Right ventricle myocardium inferior (tissue), 1 donor: ENCODE results near the gene MSL1. TPM values are rescaled to one million over a fixed set of nuclear protein-coding genes. Genes with fewer than 3 reads are reported as not detected.

Experiments used
- ATAC-seq: fragments of 200-7000 bp; cut with Tn5 transposase; one replicate; pipeline ENCODE4 v1.9.1; 2020; ENCODE audit warnings: mild to moderate bottlenecking, moderate library complexity
- DNase-seq: peaks from one replicate; pipeline ENCODE4 v3.0.0; 2021; ENCODE audit errors: missing footprints
- intact Hi-C: fragments of 100-400 bp; cut with DNase I; formaldehyde crosslinking; loops from one replicate; pipeline ENCODE4 v1.11.0; 2022
- total RNA-seq: library from RNA; stranded (reverse); fragmentation: NEBNext Ultra II Directional; extraction: Animal tissue kit (Norgen Biotek cat#: 25700); gene quantifications from one replicate; pipeline ENCODE4 v1.2.1, GENCODE V29; 2021
- donor health status: DM: no; HTN: yes; CAD: no; lungs with severe emphysema.

Gene MSL1
- total RNA-seq, 1 donor from 2014 or later, result 51.4 TPM

- ATAC-seq (no peak), DNase-seq (no peak)
- intact Hi-C loops, result no loop called here
Observed at GRCh38 chr17:40089077-40089895, 32.5 kb upstream of the MSL1 start.

- DNase-seq (no peak), ATAC-seq (peak; percentile 12)
- intact Hi-C loops, result no loop called here
Observed at GRCh38 chr17:40090237-40091119, 31.3 kb upstream of the MSL1 start.

GRCh38 chr17:40091691-40092397, 29.9 kb upstream of the MSL1 start:
- DNase-seq (no peak), ATAC-seq (peak; percentile 4)
- intact Hi-C loops, result no loop called here

GRCh38 chr17:40092581-40092980, 29.2 kb upstream of the MSL1 start:
- intact Hi-C loops, result no loop called here
- ATAC-seq, result no peak

GRCh38 chr17:40093005-40093579, 28.7 kb upstream of the MSL1 start:
- intact Hi-C loops, result no loop called here
- ATAC-seq (no peak), DNase-seq (no peak)

More at GRCh38 chr17:40092581-40092980, 29.2 kb upstream of the MSL1 start:
- no peak for DNase-seq

- DNase-seq (peak; percentile 73), ATAC-seq (peak; percentile 34)
- intact Hi-C loops, result no loop called here
Observed at GRCh38 chr17:40093580-40094201, 28.1 kb upstream of the MSL1 start.

GRCh38 chr17:40094874-40095273, 26.9 kb upstream of the MSL1 start:
- ATAC-seq (no peak), DNase-seq (no peak)
- intact Hi-C loops, result no loop called here

GRCh38 chr17:40095351-40095943, 26.3 kb upstream of the MSL1 start:
- ATAC-seq (no peak), DNase-seq (no peak)
- intact Hi-C loops, result no loop called here

- ATAC-seq (no peak), DNase-seq (peak; percentile 81)
- intact Hi-C loops, result no loop called here
Observed at GRCh38 chr17:40095944-40096791, 25.6 kb upstream of the MSL1 start.

GRCh38 chr17:40097087-40097486, 24.7 kb upstream of the MSL1 start:
- intact Hi-C loops, result no loop called here
- no peak for DNase-seq
- no peak for ATAC-seq

GRCh38 chr17:40097931-40098845, 23.6 kb upstream of the MSL1 start:
- ATAC-seq (peak; percentile 15), DNase-seq (peak; percentile 72)
- intact Hi-C loops, result no loop called here

GRCh38 chr17:40098846-40099618, 22.7 kb upstream of the MSL1 start:
- DNase-seq (peak; percentile 100), ATAC-seq (peak; percentile 86)
- intact Hi-C loops, result loop anchor here (1.0 kb wide), 1 partner anchor 12 kb away; no protein-coding TSS in a partner anchor

- intact Hi-C loops, result loop anchor here (1.0 to 10.0 kb wide), 2 partner anchors 11 to 245 kb away; no protein-coding TSS in a partner anchor
- DNase-seq (no peak), ATAC-seq (peak; percentile 1)
Observed at GRCh38 chr17:40099619-40100418, 22.0 kb upstream of the MSL1 start.

GRCh38 chr17:40100419-40100668, 21.4 kb upstream of the MSL1 start, which contains the start of gene NR1D1:
TSS of gene NR1D1 (minus strand) at chr17:40100589. CDS start at chr17:40100094, 495 bp downstream.
- ATAC-seq, result no peak
- intact Hi-C loops, result loop anchor here (10.0 kb wide), 1 partner anchor 244 kb away; no protein-coding TSS in a partner anchor
- DNase-seq, result no peak
